HepG2 (cell line): ENCODE measurements around the gene ZNF331. TPM values are rescaled to one million over a fixed set of nuclear protein-coding genes. Genes with fewer than 3 reads are reported as not detected.

Experiments
- IRF9 ChIP-seq: sonication (generic); formaldehyde crosslinking; IDR thresholded peaks from 2 replicates; pipeline ENCODE4 v1.8.0; 2022; ENCODE audit warnings: missing genetic modification reagents, mild to moderate bottlenecking, borderline replicate concordance
- JUN ChIP-seq: sonication (generic); formaldehyde crosslinking; IDR thresholded peaks from 2 replicates; pipeline ENCODE4 v1.4.0; 2020; ENCODE audit warnings: mild to moderate bottlenecking, missing genetic modification reagents
- SKIL ChIP-seq: sonication (generic); formaldehyde crosslinking; IDR thresholded peaks from 2 replicates; pipeline ENCODE4 v1.8.0; 2022; ENCODE audit warnings: missing genetic modification reagents, mild to moderate bottlenecking, moderate library complexity, borderline replicate concordance
- ZHX2 ChIP-seq, 2 experiments: sonication (generic) in 1 of 2; formaldehyde crosslinking in 1 of 2; IDR thresholded peaks; 2 replicates each; pipeline versions ENCODE4 v1.6.1 to v1.9.0; 2014 to 2022; ENCODE audit warnings: antibody characterized with exemption in 1 of 2, borderline replicate concordance in 1 of 2, inconsistent platforms in 1 of 2, low read depth in 1 of 2, missing genetic modification reagents in 1 of 2
- polyA plus RNA-seq, 8 experiments: library from polyadenylated mRNA; depleted of rRNA in 3 of 8; stranded (reverse) in 7 of 8; unstranded in 1 of 8; fragments of >200 nt; fragmentation: Illumina TruSeq in 4 of 8; extraction: Trizol in 4 of 8; gene quantifications; 2 replicates each; pipeline versions ENCODE4 v1.2.1 to v1.2.3, GENCODE V29; 2011 to 2016; ENCODE audit warnings: low read depth in 4 of 8, missing spikeins in 1 of 8, mixed read lengths in 1 of 8; ENCODE audit not compliant: insufficient read depth in 1 of 8
- total RNA-seq, 5 experiments: library from RNA; depleted of rRNA; stranded (reverse); fragments of >200 nt; fragmentation: Illumina TruSeq; extraction: Trizol; gene quantifications; 2 replicates each; pipeline ENCODE4 v1.2.3, GENCODE V29; 2016; ENCODE audit warnings: low read depth in 1 of 5

ZNF331 gene
- total and polyA plus RNA-seq, 2 of the 13 experiments (the other 11 are each of a cell fraction or from before 2014, with no cell fraction given) = 8.2 to 13.3 TPM

- TF ChIP-seq ZHX2 (IDR thresholded peaks at IDR 0.05; ENCODE audit: low read depth) = no peak
- no peak for TF ChIP-seq ZHX2 (CRISPR knock-in tag; IDR thresholded peaks at IDR 0.05; ENCODE audit: borderline replicate concordance)
- no peak for TF ChIP-seq SKIL (CRISPR knock-in tag)
- no peak for TF ChIP-seq JUN (CRISPR knock-in tag)
- TF ChIP-seq IRF9 (CRISPR knock-in tag) = no peak
Measured at GRCh38 chr19:53554804-53555203, 16.9 kb downstream of the ZNF331 start (continued).
